Activated B cell treated with CpG ODN at 0.5 μM for 24 hours (primary cell): ENCODE measurements around the gene ZBTB45. TPM values are rescaled to one million over a fixed set of nuclear protein-coding genes. Genes with fewer than 3 reads are reported as not detected.

Experiments used
- ATAC-seq: fragments of 200-7000 bp; cut with Tn5 transposase; one replicate; pipeline ENCODE4 v1.10.0; 2021; ENCODE audit warnings: low read depth, mild to moderate bottlenecking, moderate library complexity
- CTCF ChIA-PET: fragments of 350-600 bp; sonication (Branson Sonifier 250); formaldehyde crosslinking; loops from one replicate; lab custom pipeline; 2021; ENCODE audit warnings: antibody characterized with exemption; lab: Charles Lee
- POLR2A ChIA-PET: fragments of 350-600 bp; sonication (Branson Sonifier 250); formaldehyde crosslinking; loops from one replicate; lab custom pipeline; 2021; ENCODE audit warnings: antibody characterized with exemption; lab: Charles Lee
- DNase-seq: peaks from one replicate; pipeline ENCODE4 v3.0.0; 2022
- H3K27ac Mint-ChIP-seq: one replicate; pipeline ENCODE4 v1.8.0; 2020; ENCODE audit warnings: mixed read lengths
- H3K27me3 Mint-ChIP-seq: one replicate; pipeline ENCODE4 v1.8.0; 2021; ENCODE audit warnings: mixed read lengths
- H3K36me3 Mint-ChIP-seq: one replicate; pipeline ENCODE4 v1.8.0; 2021; ENCODE audit warnings: low read depth, mixed read lengths
- H3K4me1 Mint-ChIP-seq: one replicate; pipeline ENCODE4 v1.8.0; 2021; ENCODE audit warnings: mixed read lengths
- H3K4me3 Mint-ChIP-seq: one replicate; pipeline ENCODE4 v1.8.0; 2020; ENCODE audit warnings: mild to moderate bottlenecking, mixed read lengths
- H3K9me3 Mint-ChIP-seq: one replicate; pipeline ENCODE4 v1.8.0; 2020; ENCODE audit warnings: mixed read lengths
- CTCF ChIP-seq: fragments of 200-600 bp; IDR thresholded peaks from one replicate; pipeline ENCODE4 v1.8.0; 2022; ENCODE audit warnings: antibody characterized with exemption, mild to moderate bottlenecking
- intact Hi-C: fragments of 100-400 bp; cut with micrococcal nuclease; formaldehyde crosslinking; loops from one replicate; pipeline ENCODE4 v1.15.1; 2024
- total RNA-seq: library from RNA; stranded (reverse); gene quantifications from 2 replicates; pipeline ENCODE4 v1.2.3, GENCODE V29; 2022

ZBTB45 gene
- total RNA-seq, 1 donor from 2014 or later, result 20.2 TPM

DNA sequence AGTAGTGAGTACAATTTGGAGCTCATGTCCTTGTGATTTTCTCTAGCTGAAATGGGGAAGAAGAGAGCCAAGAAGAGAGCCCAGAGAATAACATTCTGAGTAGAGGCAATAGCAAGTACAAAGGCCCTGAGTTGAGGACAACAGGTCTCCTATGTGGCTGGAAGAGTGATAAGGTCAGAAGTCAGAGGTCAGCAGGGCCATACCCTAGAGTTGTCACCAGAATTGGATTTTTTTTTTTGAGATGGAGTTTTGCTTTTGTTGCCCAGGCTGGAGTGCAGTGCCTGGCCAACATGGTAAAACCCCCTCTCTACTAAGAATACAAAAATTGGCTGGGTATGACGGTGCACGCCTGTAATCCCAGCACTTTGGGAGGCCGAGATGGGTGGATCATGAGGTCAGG lies 16.2 kb upstream of the ZBTB45 start:
- intact Hi-C loops, result no loop called here
- Mint-ChIP-seq H3K27ac (no peak overlapping the region), H3K9me3 (no peaks in the 10 kb centered on the region), H3K36me3 (no peaks in the 10 kb centered on the region), H3K4me3 (no peak overlapping the region), H3K4me1 (peaks cover 22% of the 10 kb centered on the region), H3K27me3 (peaks cover 9% of the 10 kb centered on the region)
- DNase-seq (no peak), ATAC-seq (no peak)
- no peak for TF ChIP-seq CTCF
- CTCF ChIA-PET, result no interaction called here
- POLR2A ChIA-PET, result interaction anchor here (2.3 kb wide), 1 partner anchor 8 kb away, joined by 12 read pairs; the partner anchor contains the start of gene TRIM28

DNA sequence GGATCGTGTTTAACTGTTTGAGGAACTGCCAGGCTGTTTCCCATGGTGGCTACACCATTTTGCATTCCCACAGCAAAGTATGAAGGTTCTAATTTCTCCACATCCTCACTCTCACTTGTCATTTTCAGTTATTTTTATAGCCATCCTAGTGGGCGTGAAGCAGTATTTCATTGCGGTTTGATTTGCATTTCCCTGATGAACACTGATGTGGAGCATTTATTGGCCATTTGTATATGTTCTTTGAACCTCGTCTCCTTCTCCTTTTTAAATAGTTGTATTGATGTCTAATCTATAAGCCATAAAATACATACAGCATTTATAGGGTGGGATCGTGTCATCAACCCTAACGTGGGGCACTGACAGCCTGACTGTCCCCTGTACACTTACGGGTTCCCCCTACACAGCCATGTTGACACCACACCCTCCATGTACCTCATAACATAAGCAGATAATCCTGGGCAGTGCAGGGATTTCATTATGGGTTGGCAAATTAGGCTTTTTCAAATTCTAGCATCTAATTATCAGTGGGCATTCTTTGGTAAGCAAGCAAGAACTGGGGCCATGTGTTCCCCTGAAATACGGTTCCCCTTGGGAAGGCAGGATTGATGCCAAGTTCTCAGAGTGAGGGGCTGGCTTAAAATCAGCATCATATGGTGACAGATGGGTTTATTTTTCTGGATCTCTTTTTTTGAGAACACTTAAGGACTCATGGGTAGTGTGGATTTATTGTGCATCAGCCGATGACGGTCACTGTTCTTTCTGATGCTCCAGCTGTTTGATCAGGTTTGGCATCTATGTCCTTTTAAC lies 11.6 kb upstream of the ZBTB45 start:
- ChIA-PET CTCF (interaction anchor here (1.1 kb wide), 1 partner anchor 11 kb away, joined by 5 read pairs; the partner anchor contains the start of gene ZBTB45), POLR2A (interaction anchor here (1.7 to 2.7 kb wide), 2 partner anchors 11 to 13 kb away, joined by 3 to 13 read pairs; partner anchors contain the start of genes TRIM28 and ZBTB45)
- no peaks in the 10 kb centered on the region for H3K27me3 Mint-ChIP-seq
- H3K9me3 Mint-ChIP-seq, result no peaks in the 10 kb centered on the region
- H3K27ac Mint-ChIP-seq, result no peak overlapping the region
- DNase-seq, result no peak
- TF ChIP-seq CTCF, result no peak
- H3K4me1 Mint-ChIP-seq, result peaks cover 25% of the 10 kb centered on the region
- ATAC-seq, result peak; percentile 31
- H3K36me3 Mint-ChIP-seq, result no peaks in the 10 kb centered on the region
- intact Hi-C loops, result no loop called here
- H3K4me3 Mint-ChIP-seq, result no peak overlapping the region

GRCh38 chr19:58529405-58529804 lies 9.8 kb upstream of the ZBTB45 start:
- Mint-ChIP-seq H3K27me3 (no peaks in the 10 kb centered on the region), H3K9me3 (no peaks in the 10 kb centered on the region), H3K36me3 (no peaks in the 10 kb centered on the region), H3K27ac (no peak overlapping the region), H3K4me1 (peaks cover 25% of the 10 kb centered on the region), H3K4me3 (no peak overlapping the region)
- ATAC-seq, result no peak
- no peak for DNase-seq
- no peak for TF ChIP-seq CTCF
- ChIA-PET CTCF (no interaction called here), POLR2A (interaction anchor here (0.6 to 1.3 kb wide), 2 partner anchors 14 to 1515 kb away, joined by 3 to 4 read pairs; partner anchors contain the start of gene TRIM28)
- intact Hi-C loops, result no loop called here

DNA sequence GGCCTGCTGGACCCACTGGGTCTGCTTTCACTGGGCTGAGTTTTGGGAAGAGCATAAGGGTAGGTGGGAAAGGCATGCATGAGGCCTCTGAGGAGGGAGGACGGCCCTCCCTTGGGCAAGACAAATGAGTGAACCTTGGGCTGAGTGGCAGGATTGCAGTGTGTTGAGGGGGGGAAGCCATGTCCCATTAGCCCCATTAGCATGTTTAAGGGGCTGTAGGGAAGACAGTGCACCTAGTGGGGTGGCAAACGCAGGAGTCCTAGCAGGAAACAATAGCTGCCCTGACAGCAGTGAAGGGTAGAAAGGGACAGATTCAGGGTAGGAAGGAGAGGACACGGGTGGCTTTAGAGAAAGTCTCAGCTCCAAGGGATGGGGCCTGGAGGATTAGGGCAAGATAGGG lies 3.1 kb upstream of the ZBTB45 start:
- no peaks in the 10 kb centered on the region for H3K9me3 Mint-ChIP-seq
- ChIA-PET POLR2A (interaction anchor here (4.4 kb wide), 1 partner anchor 32 kb away, joined by 69 read pairs; the partner anchor contains the start of gene CHMP2A), CTCF (no interaction called here)
- no peak overlapping the region for H3K4me3 Mint-ChIP-seq
- no peaks in the 10 kb centered on the region for H3K27me3 Mint-ChIP-seq
- intact Hi-C loops, result no loop called here
- no peak overlapping the region for H3K27ac Mint-ChIP-seq
- no peak for TF ChIP-seq CTCF
- DNase-seq (no peak), ATAC-seq (no peak)
- H3K36me3 Mint-ChIP-seq, result peaks cover 15% of the 10 kb centered on the region
- H3K4me1 Mint-ChIP-seq, result peaks cover 27% of the 10 kb centered on the region

- Mint-ChIP-seq H3K4me3 (peak overlapping the region; percentile 29), H3K36me3 (peaks cover 20% of the 10 kb centered on the region), H3K9me3 (no peaks in the 10 kb centered on the region), H3K4me1 (peaks cover 29% of the 10 kb centered on the region), H3K27ac (no peak overlapping the region), H3K27me3 (no peaks in the 10 kb centered on the region)
- DNase-seq (no peak), ATAC-seq (no peak)
- intact Hi-C loops, result no loop called here
- POLR2A ChIA-PET, result interaction anchor here (0.6 to 4.4 kb wide), 11 partner anchors 11 to 339 kb away, joined by 3 to 82 read pairs (median 13); partner anchors contain the start of genes CHMP2A, TRIM28 and ZNF274
- CTCF ChIA-PET, result interaction anchor here (2.3 to 2.7 kb wide), 3 partner anchors 22 to 82 kb away, joined by 4 to 62 read pairs (median 17); partner anchors contain the start of genes TRIM28 and ZNF132
- no peak for TF ChIP-seq CTCF
Observed at GRCh38 chr19:58521651-58522050, 2.0 kb upstream of the ZBTB45 start.
